PC-9 (cell line): Measurements from ENCODE around the gene TCP10L.

Source experiments
- CTCF ChIP-seq: fragments of 200-600 bp; sonication (generic); conservative IDR thresholded peaks from 2 replicates; pipeline ENCODE4 v1.6.1; 2017; ENCODE audit warnings: mixed run types, antibody characterized with exemption, mild to moderate bottlenecking, moderate library complexity
- EZH2 ChIP-seq: fragments of 200-600 bp; sonication (generic); IDR thresholded peaks from 2 replicates; pipeline ENCODE4 v1.8.0; 2017; ENCODE audit warnings: antibody characterized with exemption, low read depth

GRCh38 chr21:32565856-32566465 is 19.4 kb downstream of the TCP10L start:
- no peak for TF ChIP-seq CTCF
- no peak for TF ChIP-seq EZH2
